Left kidney (tissue), 2 donors: ENCODE measurements around the gene TPH1. TPM values are rescaled to one million over a fixed set of nuclear protein-coding genes. Genes with fewer than 3 reads are reported as not detected.
"Not testable (repeated sequence)": the region's sequence is repeated elsewhere in the genome, so short reads cannot be mapped to it uniquely, and the experiment has no call there.

Experiments
- DNase-seq: peaks from one replicate; pipeline ENCODE4 v3.0.0-alpha.2; 2013
- polyA plus RNA-seq: library from polyadenylated mRNA; unstranded; fragments of 120-200 nt; gene quantifications from one replicate; pipeline ENCODE4 v1.2.1, GENCODE V29; 2013; ENCODE audit not compliant: insufficient read length

The TPH1 gene
- polyA plus RNA-seq, 1 donor: 3.0 TPM

GRCh38 chr11:18022419-18022818 lies 23.6 kb downstream of the TPH1 start:
- DNase-seq: no peak

GRCh38 chr11:18019650-18020049 lies 26.4 kb downstream of the TPH1 start:
- no peak for DNase-seq

GRCh38 chr11:18016789-18017188 lies 29.3 kb downstream of the TPH1 start:
- no peak for DNase-seq

- DNase-seq: no peak
These were observed 31.2 kb downstream of the TPH1 start for GRCh38 chr11:18014876-18015275.

- no peak for DNase-seq
These were observed 32.1 kb downstream of the TPH1 start for GRCh38 chr11:18013790-18014507.

- DNase-seq: peak; percentile 64
These were observed 32.9 kb downstream of the TPH1 start, which contains the start of gene SERGEF for GRCh38 chr11:18012906-18013781. Gene SERGEF (minus strand): TSS chr11:18013047. CDS start chr11:18013010, 37 bp downstream.

GRCh38 chr11:18012122-18012905 lies 33.8 kb downstream of the TPH1 start:
- no peak for DNase-seq

- no peak for DNase-seq
These were observed 34.4 kb downstream of the TPH1 start for GRCh38 chr11:18011633-18012032.

- DNase-seq: no peak
These were observed 35.0 kb downstream of the TPH1 start for GRCh38 chr11:18010977-18011586.

GRCh38 chr11:18010121-18010670 lies 35.9 kb downstream of the TPH1 start:
- DNase-seq: no peak

GRCh38 chr11:18005376-18006129 lies 40.5 kb downstream of the TPH1 start:
- DNase-seq: no peak

GRCh38 chr11:18001191-18001590 lies 44.9 kb downstream of the TPH1 start:
- DNase-seq: no peak

GRCh38 chr11:18000760-18001159 lies 45.3 kb downstream of the TPH1 start:
- no peak for DNase-seq

GRCh38 chr11:18000128-18000527 lies 45.9 kb downstream of the TPH1 start:
- DNase-seq: not testable (repeated sequence)

Other genes with a start within 250 kb of the TPH1 start
- 18.1 TPM for gene SERGEF, start 33.2 kb downstream of the TPH1 start, polyA plus RNA-seq
- gene SAAL1, start 59.8 kb upstream of the TPH1 start, polyA plus RNA-seq: 42.9 TPM
- gene MRGPRX3, start 86.3 kb upstream of the TPH1 start, polyA plus RNA-seq: not detected
- not detected for gene MRGPRX4, start 126.6 kb upstream of the TPH1 start, polyA plus RNA-seq
- gene SAA4, start 190.5 kb upstream of the TPH1 start, polyA plus RNA-seq: not detected
- not detected for gene SAA2, start 202.4 kb upstream of the TPH1 start, polyA plus RNA-seq
- not detected for gene SAA1, start 220.0 kb upstream of the TPH1 start, polyA plus RNA-seq